Adipocyte (in vitro differentiated cells): ENCODE measurements around the gene CD226.

ENCODE experiments used
- DNase-seq: peaks from one replicate; pipeline ENCODE4 v3.0.0-alpha.2; 2015; ENCODE audit warnings: low read depth
- H3K27me3 ChIP-seq: replicated peaks from 2 replicates; pipeline ENCODE4 v1.7.0; 2013; ENCODE audit warnings: mild to moderate bottlenecking, low read length, moderate library complexity; ENCODE audit not compliant: control insufficient read depth, insufficient read depth
- H3K36me3 ChIP-seq: 2 replicates; pipeline ENCODE4 v1.7.0; 2013; ENCODE audit warnings: low read length, mild to moderate bottlenecking, moderate library complexity; ENCODE audit not compliant: control insufficient read depth, insufficient read depth, severe bottlenecking
- H3K4me1 ChIP-seq: 2 replicates; pipeline ENCODE4 v1.7.0; 2013; ENCODE audit warnings: mild to moderate bottlenecking, low read length, moderate library complexity; ENCODE audit not compliant: control insufficient read depth, insufficient read depth
- H3K4me3 ChIP-seq: 2 replicates; pipeline ENCODE4 v1.7.0; 2013; ENCODE audit warnings: mild to moderate bottlenecking, low read length, moderate library complexity
- H3K9ac ChIP-seq: 2 replicates; pipeline ENCODE4 v1.7.0; 2013; ENCODE audit warnings: mild to moderate bottlenecking, low read length, moderate library complexity
- H3K9me3 ChIP-seq: 2 replicates; pipeline ENCODE4 v1.7.0; 2013; ENCODE audit warnings: mild to moderate bottlenecking, low read length, moderate library complexity; ENCODE audit not compliant: control insufficient read depth

CD226 gene

DNA sequence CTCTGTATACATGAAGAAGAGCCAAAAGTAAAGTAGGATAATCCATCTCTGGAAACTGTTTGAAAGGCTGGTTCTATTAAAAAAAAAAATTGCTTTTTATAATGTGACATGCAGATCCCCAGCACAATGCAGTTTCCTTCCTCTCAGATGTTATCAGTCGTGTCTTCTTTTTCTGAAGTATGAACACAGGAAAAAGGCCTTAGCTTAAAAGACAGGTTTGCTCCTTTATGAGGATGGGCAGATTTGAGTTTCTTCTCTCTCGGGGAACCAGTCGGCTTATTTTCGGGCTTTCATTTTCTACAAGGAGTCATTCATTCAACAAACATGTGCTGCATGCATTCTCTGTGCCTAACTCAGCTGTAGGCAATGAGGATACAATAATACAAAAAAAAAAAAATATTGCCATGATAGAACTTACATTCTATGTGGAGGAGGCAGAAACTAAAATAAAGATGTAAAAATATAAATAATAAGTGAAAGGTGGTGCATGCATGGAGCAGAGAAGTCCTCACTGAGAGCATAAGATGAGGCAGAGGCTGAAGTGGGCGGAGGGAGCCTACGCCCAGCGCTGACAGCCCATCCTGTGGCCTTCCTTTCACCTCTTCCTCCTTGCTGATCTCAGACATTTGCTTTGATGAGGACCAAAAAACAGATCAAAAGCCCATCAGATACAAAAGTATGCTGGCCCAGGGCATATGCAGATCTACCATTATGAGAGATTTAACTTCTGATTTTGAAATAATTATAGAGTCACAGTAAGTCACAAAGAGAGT, at the start of gene CD226:
Gene CD226 (minus strand): TSS at position 513 of the 773 bp plus-strand sequence. CDS start 467 bp downstream, at position 46.
- Histone ChIP-seq H3K9ac (no peak within 1 kb of the TSS), H3K27me3 (no peaks in the 10 kb centered on the region), H3K36me3 (no peaks in the 10 kb centered on the region), H3K4me3 (no peak within 1 kb of the TSS), H3K4me1 (peaks cover 4% of the 10 kb centered on the region), H3K9me3 (no peaks in the 10 kb centered on the region)
- no peak for DNase-seq

DNA sequence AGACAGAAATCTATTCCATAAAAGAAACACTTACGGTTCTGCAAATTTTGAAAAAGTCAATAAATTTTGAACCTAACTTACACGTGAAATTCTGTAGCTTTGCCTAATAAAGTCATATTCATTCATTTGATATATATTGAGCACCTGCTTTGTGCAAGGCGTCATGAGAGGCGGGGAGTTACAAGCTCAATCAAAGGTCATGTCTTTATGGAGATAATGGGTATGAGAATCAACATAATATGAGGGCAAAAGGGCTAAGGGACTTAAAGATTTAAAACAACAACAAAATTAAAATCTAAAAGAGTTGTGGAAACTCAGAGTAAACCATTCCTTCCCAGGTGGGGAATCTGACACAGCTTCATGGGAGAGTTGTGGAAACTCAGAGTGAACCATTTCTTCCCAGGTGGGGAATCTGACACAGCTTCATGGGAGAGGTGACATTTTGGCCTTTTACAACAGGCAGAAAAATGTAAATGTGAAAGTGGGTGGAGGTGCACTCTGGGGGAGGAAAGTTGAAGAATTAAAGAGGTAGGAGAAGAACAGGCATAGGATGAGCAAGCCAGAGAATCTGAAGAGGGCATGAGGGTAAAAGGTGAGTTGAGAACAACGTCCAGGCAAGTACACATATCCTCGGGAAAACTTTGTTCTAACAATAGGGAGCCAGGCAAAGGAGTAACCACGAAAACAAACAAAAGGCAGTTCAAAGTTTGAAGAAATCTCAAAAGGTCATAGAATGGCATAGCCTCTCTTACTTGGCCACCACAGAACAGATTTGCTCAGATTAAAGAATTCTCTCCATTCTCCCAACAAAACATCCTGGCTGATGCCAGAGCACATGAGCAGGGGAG, 49.5 kb upstream of the CD226 start:
- H3K36me3 ChIP-seq, result no peaks in the 10 kb centered on the region
- DNase-seq, result no peak

DNA sequence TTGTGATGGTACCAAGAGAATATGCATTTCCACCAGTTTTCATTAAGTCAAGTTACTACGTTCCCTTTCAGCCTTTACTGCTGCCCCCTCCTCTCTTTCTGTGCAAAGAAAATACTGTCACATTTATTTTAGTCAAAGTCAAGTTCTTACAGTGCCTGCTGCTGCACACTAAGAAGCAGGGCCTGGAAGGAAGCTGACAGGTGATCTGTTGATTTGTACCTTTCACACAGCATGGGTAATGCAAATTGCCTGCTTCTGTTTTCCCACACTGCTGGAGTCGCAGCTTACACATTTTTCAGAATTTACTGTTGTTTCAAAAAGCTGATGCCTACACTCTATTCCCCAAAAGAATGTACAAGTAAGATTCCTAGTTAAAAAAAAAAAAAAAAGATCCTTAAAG, 48.7 kb upstream of the CD226 start:
- DNase-seq, result no peak
- Histone ChIP-seq H3K4me1 (no peaks in the 10 kb centered on the region), H3K9ac (no peak overlapping the region), H3K4me3 (no peak overlapping the region), H3K36me3 (no peaks in the 10 kb centered on the region), H3K27me3 (no peaks in the 10 kb centered on the region), H3K9me3 (no peaks in the 10 kb centered on the region)

More for the DNA sequence above, 49.5 kb upstream of the CD226 start:
- Histone ChIP-seq H3K9ac (no peak overlapping the region), H3K4me1 (no peaks in the 10 kb centered on the region), H3K27me3 (no peaks in the 10 kb centered on the region), H3K9me3 (no peaks in the 10 kb centered on the region), H3K4me3 (no peak overlapping the region)

DNA sequence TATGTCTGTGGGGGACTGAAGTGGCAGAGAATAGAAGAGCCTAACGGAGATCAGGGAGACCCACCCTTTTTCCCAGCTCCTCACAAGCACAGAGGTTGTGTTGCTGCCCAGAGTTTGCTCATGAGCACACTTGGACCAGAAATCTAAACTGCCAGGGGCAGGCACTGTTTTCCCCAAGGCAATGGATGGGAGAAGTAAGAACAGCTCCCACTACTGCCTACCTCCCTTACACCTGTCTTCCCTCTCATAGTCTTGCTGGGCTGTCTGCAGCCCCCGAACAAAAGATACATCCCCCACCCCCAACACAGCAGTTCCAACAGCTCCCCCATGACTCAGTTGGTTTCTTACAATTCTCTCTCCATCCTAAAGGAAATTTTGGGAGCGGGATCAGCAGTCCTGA, 48.1 kb upstream of the CD226 start:
- Histone ChIP-seq H3K4me3 (no peak overlapping the region), H3K9me3 (no peaks in the 10 kb centered on the region), H3K36me3 (no peaks in the 10 kb centered on the region), H3K9ac (no peak overlapping the region), H3K27me3 (no peaks in the 10 kb centered on the region), H3K4me1 (no peaks in the 10 kb centered on the region)
- DNase-seq, result no peak

DNA sequence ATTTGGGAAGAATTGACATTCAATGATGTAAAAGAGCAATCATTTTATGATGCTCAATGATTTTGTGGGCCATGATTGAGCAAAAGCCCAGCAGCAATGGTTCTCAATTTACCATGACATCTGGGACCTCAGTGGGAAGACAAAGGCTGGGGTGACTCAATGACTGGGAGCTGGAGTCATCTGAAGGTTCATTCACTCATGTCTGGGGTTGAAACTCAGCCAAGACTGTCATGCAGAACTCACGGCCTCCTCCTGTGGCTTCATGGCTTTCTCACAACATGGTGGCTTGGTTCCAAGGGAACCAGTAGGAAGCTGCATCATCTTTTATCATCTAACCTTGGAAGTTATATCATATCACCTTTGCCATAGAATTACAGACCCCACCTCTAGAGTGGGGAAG, 45.1 kb upstream of the CD226 start:
- Histone ChIP-seq H3K27me3 (no peaks in the 10 kb centered on the region), H3K4me3 (no peak overlapping the region), H3K9me3 (peaks cover 4% of the 10 kb centered on the region), H3K36me3 (no peaks in the 10 kb centered on the region), H3K4me1 (no peaks in the 10 kb centered on the region), H3K9ac (no peak overlapping the region)
- DNase-seq, result no peak

DNA sequence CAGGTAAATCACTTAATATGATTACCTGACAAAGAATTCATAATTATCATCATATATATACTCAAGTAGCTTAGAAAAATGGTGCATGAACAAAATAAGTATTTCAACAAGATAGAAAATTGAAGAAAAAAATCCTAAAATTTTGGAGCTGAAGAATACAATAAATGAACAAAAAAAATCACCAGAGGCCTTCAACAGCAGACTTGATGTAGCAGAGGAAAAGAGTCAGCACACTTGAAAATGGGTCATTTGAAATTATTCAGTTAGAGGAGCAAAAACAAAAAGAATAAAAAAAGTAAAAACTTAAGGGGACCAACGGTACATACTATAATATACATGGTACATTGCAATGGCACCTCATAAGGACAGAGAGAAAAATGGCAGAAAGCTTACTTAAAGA, 40.2 kb upstream of the CD226 start:
- DNase-seq, result no peak
- Histone ChIP-seq H3K4me1 (no peaks in the 10 kb centered on the region), H3K9me3 (peaks cover 7% of the 10 kb centered on the region), H3K36me3 (no peaks in the 10 kb centered on the region), H3K4me3 (no peak overlapping the region), H3K9ac (no peak overlapping the region), H3K27me3 (no peaks in the 10 kb centered on the region)

DNA sequence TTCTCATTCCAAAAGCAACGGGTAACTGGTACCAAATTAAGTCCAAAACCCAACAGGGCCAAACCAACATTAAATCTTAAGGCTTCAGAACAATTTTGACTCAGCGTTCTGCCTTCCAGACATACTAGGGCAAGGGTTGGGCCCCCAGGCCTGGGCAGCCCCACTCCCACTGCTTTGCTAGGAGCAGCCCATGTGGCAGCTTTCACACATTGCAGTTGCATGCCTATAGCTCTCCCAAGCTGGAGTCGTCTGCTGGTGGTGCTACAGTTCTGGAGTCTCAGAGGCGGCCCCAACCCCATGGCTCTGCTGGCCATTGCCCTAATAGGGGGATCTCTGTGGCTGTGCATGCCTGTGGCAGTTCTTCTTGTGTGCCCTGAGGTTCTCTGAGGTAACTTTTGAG, 37.6 kb upstream of the CD226 start:
- Histone ChIP-seq H3K36me3 (no peaks in the 10 kb centered on the region), H3K4me1 (no peaks in the 10 kb centered on the region), H3K27me3 (no peaks in the 10 kb centered on the region), H3K9me3 (peaks cover 7% of the 10 kb centered on the region), H3K4me3 (no peak overlapping the region), H3K9ac (no peak overlapping the region)
- DNase-seq, result no peak

DNA sequence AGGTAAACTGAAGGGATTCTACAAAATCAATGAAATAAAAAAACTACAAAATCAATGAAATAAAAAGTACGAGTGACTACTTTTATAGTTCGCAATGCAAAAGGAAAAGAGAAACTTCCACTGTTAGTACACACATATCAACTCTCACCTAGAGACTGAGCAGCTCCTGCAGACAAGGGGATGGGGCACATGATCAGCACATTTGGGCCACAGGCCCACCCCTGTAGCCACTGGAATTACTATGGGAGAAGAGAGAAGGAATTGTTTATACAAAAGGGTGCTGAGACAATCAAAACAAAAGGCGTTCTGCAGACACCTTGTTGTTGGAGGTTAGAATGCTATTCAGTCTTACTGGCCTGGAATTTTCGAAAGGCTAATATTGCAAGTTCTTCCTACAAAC, 34.7 kb upstream of the CD226 start:
- no peaks in the 10 kb centered on the region for H3K27me3 ChIP-seq
- H3K4me3 ChIP-seq, result no peak overlapping the region
- no peak for DNase-seq
- no peak overlapping the region for H3K9ac ChIP-seq
- no peaks in the 10 kb centered on the region for H3K4me1 ChIP-seq
- peaks cover 3% of the 10 kb centered on the region for H3K9me3 ChIP-seq
- H3K36me3 ChIP-seq, result no peaks in the 10 kb centered on the region

DNA sequence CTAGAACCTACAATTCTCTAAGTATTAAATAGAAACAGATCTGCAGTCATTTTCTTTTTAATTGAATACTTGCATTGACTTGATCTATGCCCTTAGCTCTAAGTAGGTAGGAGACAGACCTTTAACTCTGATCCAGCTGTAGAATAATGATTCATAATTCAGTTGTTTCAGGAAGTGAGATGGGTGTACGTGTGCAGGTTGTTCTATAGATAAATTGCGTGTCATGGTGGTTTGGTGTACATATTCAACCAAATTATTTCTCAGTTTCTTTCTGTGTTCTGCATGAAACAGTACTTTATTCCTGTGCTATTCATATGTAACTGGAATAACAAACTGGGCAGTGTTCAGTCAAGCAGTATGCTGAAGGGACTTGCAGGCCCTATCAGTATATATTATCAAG, 34.3 kb upstream of the CD226 start:
- DNase-seq, result no peak
- H3K4me3 ChIP-seq, result no peak overlapping the region
- no peak overlapping the region for H3K9ac ChIP-seq
- no peaks in the 10 kb centered on the region for H3K4me1 ChIP-seq
- H3K27me3 ChIP-seq, result no peaks in the 10 kb centered on the region
- peaks cover 8% of the 10 kb centered on the region for H3K9me3 ChIP-seq
- H3K36me3 ChIP-seq, result no peaks in the 10 kb centered on the region

DNA sequence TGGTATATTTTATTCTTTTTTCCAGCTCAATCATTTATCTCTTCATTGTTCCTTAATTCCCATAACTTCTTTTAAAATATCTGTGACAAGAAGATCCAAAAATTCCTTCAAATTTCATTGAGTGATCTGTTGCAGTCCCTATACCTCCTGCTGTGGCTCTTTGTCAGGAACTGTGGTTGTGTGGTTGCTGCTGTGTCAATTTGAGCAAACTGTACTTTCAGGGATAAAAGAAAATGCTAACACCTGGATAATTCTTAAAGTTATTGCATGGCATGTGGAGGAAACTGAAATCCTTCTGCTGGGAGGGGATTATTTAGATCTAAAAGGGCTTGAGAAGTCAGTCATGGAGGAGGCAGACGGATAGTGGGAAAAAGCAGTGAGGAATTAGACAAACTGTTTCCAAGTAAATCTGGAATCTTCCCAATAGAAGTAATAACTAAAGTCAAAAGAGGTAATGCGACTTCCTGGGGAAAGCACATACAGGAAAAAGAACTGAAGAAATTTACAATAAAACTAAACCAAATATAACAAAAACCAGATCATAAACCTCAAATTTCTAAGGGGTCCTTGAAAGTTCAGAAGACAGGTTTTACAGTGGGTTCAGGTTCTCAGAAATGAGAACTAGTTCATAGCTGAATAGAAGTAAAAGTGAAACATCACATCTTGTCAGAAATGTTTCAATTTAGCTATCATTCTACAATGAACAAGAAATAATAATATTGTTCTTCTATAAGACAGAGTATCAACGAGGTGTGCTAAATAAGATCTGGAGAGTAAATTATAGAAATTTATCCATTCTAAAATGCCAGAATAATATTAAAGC, 33.5 kb upstream of the CD226 start:
- Histone ChIP-seq H3K27me3 (no peaks in the 10 kb centered on the region), H3K4me3 (no peak overlapping the region), H3K9ac (no peak overlapping the region), H3K4me1 (no peaks in the 10 kb centered on the region), H3K36me3 (no peaks in the 10 kb centered on the region), H3K9me3 (peaks cover 15% of the 10 kb centered on the region)
- no peak for DNase-seq

DNA sequence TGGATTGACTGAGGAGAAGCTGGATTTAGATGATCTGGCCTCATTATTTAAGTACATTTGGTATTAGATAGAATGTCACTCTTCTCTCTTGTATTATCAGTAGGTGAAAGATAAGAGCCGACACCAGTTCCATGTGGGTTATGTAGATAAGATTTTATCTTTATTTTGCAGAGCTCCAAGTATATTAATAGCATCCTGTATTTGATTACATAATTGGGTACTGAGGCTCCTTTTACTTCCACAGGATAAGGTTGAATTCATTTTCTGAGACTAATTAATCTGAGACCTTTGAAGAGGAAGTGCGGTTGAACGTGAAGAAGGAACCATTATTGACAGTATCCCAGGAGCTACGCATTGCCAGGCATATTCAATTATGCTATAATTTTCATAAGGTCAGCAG, 32.8 kb upstream of the CD226 start:
- peaks cover 15% of the 10 kb centered on the region for H3K9me3 ChIP-seq
- no peaks in the 10 kb centered on the region for H3K27me3 ChIP-seq
- no peak for DNase-seq
- no peak overlapping the region for H3K9ac ChIP-seq
- no peaks in the 10 kb centered on the region for H3K36me3 ChIP-seq
- no peaks in the 10 kb centered on the region for H3K4me1 ChIP-seq
- H3K4me3 ChIP-seq, result no peak overlapping the region
